GM21825 (cell line): Measurements from ENCODE around the gene EPHB2.

Source experiments
- ATAC-seq: cut with Tn5 transposase; IDR thresholded peaks from one replicate; pipeline ENCODE4 v1.9.1; 2021; ENCODE audit warnings: mild to moderate bottlenecking, moderate library complexity; ENCODE audit not compliant: unreplicated experiment

The EPHB2 gene

DNA sequence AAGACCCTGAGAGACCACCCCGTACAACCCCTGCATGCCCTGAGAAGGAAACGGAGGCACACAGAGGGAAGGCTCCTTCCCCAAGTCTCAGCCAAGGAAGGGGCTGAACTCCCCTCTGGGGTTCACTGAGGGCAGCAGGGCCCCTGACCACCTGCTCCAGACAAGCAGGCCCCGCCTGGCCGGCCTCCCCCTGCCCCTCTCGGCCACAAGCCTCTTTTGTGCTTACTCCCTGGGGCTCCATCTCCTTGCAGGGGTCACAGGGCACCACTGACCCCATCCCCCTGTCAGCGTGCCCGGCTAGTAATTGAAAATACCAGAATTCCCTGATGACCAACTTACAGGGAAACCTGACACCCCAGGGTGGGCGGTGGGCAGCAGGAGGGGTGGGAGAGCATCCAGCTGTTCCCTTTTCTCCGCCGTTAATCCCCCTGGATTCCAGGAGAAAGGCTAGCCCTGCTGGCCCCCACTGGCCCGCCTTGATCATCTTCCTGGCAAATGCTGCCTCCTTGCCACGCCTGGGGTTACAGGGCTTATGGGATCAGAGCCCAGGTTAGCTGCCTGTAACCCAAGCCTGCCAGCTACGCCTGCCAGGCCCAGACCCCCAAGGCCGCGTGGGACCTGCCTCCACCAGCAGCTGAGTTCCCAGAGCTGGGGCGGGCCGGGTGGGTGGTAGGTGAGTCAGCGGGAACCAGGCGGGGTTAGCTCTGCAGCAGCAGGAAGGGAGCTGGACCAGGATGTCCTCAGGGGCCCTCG, 165.9 kb downstream of the EPHB2 start:
- ATAC-seq, result no peak

- ATAC-seq, result no peak
Measured at GRCh38 chr1:22877112-22877915, 166.7 kb downstream of the EPHB2 start.

DNA sequence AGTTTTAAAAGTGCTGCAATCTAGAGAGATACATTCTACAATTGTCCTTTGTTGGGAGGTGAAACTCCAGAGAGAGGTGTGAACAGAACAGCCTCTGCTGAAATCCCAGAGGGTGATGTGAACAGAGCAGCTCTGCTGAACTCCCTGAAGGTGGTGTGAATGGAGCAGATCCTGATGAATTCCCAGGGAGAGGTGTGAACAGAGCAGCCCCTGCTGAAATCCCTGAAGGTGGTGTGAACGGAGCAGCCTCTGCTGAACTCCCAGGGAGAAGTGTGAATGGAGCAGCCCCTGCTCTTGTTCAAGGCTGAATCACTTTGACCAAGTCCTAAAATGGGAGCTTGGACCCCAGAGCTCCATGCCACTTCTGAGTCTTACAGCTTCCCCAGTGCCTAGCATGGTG, 167.3 kb downstream of the EPHB2 start:
- ATAC-seq, result no peak

DNA sequence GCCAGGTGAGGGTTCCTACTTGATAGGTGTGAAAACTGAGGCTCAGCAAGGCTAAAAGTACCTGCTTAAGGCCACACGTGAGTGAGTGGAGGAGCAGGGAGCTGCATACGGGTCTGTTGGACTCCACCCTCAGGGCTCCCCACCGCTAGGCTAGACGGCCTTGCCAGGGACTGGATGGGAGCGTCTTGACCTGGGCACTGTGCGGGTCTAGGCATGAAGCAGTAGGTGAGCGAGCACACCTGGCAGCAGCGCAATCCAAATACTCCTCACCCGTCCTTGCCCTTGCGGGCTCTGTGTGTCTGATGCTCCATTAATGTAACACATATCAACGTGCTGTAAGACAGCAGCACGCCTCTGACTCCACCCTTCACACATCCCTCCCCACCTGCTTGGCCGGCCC, 168.0 kb downstream of the EPHB2 start:
- ATAC-seq, result no peak

GRCh38 chr1:22879445-22879844, 168.8 kb downstream of the EPHB2 start:
- no peak for ATAC-seq

- ATAC-seq, result no peak
Measured at GRCh38 chr1:22880174-22880601, 169.5 kb downstream of the EPHB2 start.

DNA sequence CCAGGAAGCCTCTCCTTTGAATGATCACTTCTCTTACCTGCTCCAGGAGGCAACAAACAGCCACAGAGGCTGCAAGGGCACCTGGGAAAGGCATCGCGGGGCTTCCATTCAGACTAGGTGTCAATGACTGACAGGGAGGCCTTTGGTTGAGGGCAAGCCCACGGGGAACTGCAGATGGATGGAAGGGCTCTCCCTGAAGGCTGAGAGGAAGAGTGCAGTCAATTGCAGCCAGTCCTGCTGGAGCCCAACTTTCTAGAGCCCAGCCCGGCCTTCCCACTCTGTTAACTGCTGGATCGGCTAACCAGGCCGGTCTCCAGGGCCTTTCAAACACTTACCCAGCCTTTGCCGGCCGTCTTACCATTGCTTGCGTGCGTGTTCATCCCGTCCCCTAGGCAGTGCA, 172.8 kb downstream of the EPHB2 start:
- no peak for ATAC-seq

GRCh38 chr1:22884806-22885530, 174.3 kb downstream of the EPHB2 start:
- no peak for ATAC-seq

GRCh38 chr1:22886211-22886610, 175.6 kb downstream of the EPHB2 start:
- no peak for ATAC-seq

- no peak for ATAC-seq
Measured at GRCh38 chr1:22887491-22887890, 176.9 kb downstream of the EPHB2 start.

DNA sequence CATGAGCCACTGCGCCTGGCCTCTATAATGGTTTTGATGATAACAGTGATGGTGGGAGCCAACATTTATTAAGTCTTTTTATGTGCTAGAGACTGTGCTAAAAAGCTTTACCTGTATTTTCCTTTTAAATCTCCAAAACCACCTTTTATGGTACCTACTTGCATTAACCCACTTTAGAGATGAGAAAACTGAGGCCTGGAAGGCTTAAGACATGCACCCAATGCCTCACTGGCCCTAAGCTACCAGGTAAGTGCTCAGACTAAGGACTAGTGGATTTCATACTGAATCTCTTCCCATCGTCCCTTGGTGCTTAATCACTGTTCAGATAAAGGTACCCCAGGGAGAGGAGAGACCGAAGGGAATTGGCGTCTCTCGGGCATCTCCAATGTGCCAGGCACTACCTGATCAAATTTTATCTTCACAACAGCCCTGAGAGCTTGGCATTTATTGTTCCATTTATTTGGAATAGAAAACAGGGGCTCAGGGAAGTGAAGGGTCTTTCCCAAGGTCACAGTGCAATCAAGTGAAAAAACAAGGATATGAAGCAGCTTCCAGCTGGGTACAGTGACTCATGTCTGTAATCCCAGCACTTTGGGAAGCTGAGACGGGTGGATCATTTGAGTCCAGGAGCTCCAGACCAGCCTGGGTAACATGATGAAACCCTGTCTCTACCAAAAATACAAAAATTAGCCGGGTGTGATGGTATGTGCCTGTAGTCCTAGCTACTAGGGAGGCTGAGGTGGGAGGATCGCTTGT, 177.9 kb downstream of the EPHB2 start:
- no peak for ATAC-seq

DNA sequence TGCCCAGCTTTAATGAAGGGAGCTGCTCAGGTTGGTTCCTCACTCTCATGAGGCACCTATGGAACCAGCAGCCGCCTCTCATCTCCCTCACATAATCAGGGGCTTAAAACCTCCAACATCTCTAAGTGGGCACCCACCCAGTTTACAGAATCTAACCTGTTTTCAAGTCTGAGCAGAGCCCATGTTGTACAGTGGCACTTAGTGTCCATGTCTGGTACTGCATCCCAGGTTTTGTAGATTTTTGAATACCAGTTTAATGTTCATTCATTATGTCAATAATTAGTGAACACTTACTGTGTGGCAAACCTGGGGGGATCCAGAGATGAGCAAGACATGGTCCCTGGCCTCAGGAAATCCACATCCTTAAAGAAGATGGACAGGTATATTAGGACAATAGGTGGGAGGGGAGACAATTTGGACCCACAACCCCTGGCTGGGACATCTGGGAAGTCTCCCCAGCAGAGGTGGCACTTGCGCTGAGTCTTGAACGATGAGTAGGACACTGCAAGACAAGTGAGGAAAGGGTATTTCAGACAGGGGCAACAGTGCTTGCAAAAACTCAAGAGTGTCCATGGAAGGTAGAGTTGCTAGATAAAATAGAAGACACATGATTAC, 178.7 kb downstream of the EPHB2 start:
- ATAC-seq, result no peak

DNA sequence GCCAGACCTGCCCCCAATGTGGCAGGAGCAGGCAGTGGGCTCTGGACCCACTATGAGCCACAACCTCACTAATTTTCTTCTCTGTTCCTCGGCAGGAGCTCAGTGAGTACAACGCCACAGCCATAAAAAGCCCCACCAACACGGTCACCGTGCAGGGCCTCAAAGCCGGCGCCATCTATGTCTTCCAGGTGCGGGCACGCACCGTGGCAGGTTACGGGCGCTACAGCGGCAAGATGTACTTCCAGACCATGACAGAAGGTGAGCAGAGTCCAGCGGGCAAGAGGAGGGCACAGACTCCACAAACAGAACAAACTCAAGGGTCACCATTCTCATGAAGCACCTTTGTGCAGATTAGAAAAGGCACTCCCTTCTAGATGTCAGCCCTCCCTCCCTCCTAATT, 182.2 kb downstream of the EPHB2 start:
- ATAC-seq, result no peak

DNA sequence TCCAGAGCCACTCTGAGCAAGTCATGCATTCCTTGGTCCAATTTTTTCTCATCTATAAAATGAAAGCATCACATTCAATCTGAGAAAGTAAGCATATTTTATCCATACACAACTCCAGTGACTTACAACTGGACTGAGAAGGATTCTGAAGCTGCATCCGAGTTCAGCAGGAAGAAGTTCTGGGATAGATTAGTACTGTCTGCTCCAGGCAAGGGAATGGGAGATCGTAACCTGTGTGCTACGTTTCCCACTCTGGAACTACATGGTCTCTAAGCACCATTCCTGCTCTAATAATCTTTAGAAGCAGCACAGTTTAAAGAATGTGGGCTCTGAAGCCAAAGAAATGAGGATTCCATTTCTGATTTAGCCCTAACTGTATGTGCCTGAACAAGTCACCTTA, 182.7 kb downstream of the EPHB2 start:
- ATAC-seq, result no peak

GRCh38 chr1:22895357-22895756, 184.7 kb downstream of the EPHB2 start:
- ATAC-seq, result no peak

DNA sequence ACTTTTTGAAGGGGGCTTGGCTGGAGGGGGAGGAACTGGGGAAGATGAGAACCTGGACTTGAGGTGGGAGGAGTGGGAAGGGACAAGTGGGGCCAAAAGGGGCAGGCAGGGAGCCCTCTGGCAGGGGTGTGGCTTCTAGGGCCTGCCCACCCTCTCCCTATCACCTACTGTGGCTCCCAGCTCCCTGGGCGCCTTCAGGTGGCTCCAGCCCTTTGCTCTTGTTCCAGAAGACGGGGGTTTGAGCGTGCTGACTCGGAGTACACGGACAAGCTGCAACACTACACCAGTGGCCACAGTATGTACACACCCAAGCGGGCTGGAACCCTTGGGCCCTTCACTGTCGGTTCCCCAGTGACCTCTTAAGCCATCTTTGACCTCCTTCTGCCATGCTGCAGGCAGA, 185.5 kb downstream of the EPHB2 start:
- no peak for ATAC-seq

DNA sequence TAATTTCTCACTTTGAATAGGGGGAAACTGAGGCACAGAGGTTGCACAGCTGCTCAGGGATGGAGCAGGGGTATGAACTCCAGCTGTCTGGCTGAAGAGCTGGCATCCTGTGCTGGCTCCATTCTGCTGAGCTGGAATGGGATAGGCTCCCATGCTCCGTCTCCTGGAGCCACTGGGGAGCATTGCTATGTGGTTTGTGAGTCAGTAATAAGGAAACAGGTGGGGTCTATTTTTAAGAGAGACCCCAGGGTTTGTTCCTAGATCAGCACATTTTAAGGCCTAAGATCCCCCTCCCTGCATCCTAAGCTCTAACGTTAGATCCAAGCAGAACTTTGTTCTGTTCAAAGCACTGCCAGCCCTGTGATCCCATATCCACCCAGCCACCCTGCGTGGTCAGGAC, 189.8 kb downstream of the EPHB2 start:
- no peak for ATAC-seq

DNA sequence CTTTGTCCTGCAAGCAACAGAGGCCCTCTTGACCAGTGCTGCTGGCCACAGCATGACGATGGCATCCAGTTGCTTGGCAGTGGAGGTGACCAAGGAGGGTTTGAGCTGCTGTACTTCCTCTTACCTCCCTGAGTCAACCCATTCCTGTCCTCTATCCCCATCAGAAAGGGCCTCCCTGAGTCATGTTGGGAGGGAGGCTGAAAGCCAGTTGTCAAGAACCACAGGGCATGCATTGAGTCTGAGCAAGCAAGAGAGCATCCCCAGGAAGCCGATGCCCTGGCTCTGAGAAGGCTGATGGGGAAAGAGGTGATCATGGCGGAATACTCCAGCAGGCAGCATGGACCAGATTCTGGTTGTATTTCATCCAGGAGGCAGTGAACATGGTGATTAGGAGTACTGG, 192.5 kb downstream of the EPHB2 start:
- no peak for ATAC-seq

DNA sequence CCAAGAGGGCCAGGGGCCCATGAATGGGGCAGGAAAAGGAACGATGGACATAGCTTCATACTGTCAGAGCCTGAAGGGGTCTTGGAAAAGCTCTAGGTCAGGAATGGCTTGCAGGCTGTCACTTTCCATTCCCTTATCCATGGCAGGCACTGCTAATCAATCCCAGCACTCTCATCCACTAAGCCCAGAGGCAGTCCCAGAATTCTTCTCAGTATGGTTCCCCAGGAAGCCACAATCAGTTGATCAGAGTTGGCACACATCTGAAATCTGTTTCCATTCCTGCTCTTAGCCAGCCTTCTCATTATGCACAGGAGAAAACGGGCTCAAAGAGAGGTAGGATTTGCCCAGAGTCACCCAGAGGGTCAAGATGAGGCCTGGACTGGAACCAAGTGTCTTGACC, 196.3 kb downstream of the EPHB2 start:
- ATAC-seq, result no peak

GRCh38 chr1:22907528-22907927, 196.9 kb downstream of the EPHB2 start:
- ATAC-seq, result no peak
